SKM-1 (cell line): ENCODE measurements around the gene EXOC1.
"Not testable (repeated sequence)": the region's sequence is repeated elsewhere in the genome, so short reads cannot be mapped to it uniquely, and the experiment has no call there.

Experiments
- DNase-seq: peaks from one replicate; lab custom pipeline; 2025; ENCODE audit not compliant: unreplicated experiment; lab: John Stamatoyannopoulos, UW

EXOC1 gene

GRCh38 chr4:55906323-55906722 is 52.9 kb downstream of the EXOC1 start:
- DNase-seq: no peak

- DNase-seq: no peak
Observed at GRCh38 chr4:55906989-55907388, 53.5 kb downstream of the EXOC1 start.

GRCh38 chr4:55907469-55907868 is 54.0 kb downstream of the EXOC1 start:
- no peak for DNase-seq

- no peak for DNase-seq
Observed at GRCh38 chr4:55910140-55910539, 56.7 kb downstream of the EXOC1 start.

- no peak for DNase-seq
Observed at GRCh38 chr4:55912249-55912648, 58.8 kb downstream of the EXOC1 start.

GRCh38 chr4:55920571-55920970 is 67.1 kb downstream of the EXOC1 start:
- no peak for DNase-seq

- no peak for DNase-seq
Observed at GRCh38 chr4:55921093-55921492, 67.6 kb downstream of the EXOC1 start.

GRCh38 chr4:55925241-55925640 is 71.8 kb downstream of the EXOC1 start:
- DNase-seq: no peak

GRCh38 chr4:55926610-55927009 is 73.2 kb downstream of the EXOC1 start:
- DNase-seq: no peak

GRCh38 chr4:55927803-55928437 is 74.5 kb downstream of the EXOC1 start:
- DNase-seq: no peak

GRCh38 chr4:55928846-55929245 is 75.4 kb downstream of the EXOC1 start:
- DNase-seq: no peak

- no peak for DNase-seq
Observed at GRCh38 chr4:55931043-55931442, 77.6 kb downstream of the EXOC1 start.

GRCh38 chr4:55931833-55932232 is 78.4 kb downstream of the EXOC1 start:
- DNase-seq: no peak

- DNase-seq: no peak
Observed at GRCh38 chr4:55932511-55932910, 79.1 kb downstream of the EXOC1 start.

- no peak for DNase-seq
Observed at GRCh38 chr4:55933611-55934010, 80.2 kb downstream of the EXOC1 start.

- not testable (repeated sequence) for DNase-seq
Observed at GRCh38 chr4:55935907-55936306, 82.5 kb downstream of the EXOC1 start.

- no peak for DNase-seq
Observed at GRCh38 chr4:55938481-55938880, 85.0 kb downstream of the EXOC1 start.

- no peak for DNase-seq
Observed at GRCh38 chr4:55939421-55939820, 86.0 kb downstream of the EXOC1 start.

GRCh38 chr4:55941881-55942396 is 88.5 kb downstream of the EXOC1 start:
- no peak for DNase-seq

GRCh38 chr4:55947254-55947882 is 93.9 kb downstream of the EXOC1 start:
- DNase-seq: peak; percentile 57

GRCh38 chr4:55947912-55948725 is 94.7 kb downstream of the EXOC1 start:
- no peak for DNase-seq
